Neuronal stem cell (in vitro differentiated cells): Measurements from ENCODE around the gene PLAC1.

Source experiments
- DNase-seq: peaks from one replicate; pipeline ENCODE4 v3.0.0-alpha.2; 2013; ENCODE audit warnings: low spot score
- H2AFZ ChIP-seq: one replicate; pipeline ENCODE4 v1.6.1; 2013; ENCODE audit warnings: mild to moderate bottlenecking, low read length, inconsistent platforms
- H2AK5ac ChIP-seq: 2 replicates; pipeline ENCODE4 v1.6.1; 2013; ENCODE audit warnings: low read depth, mild to moderate bottlenecking, inconsistent platforms, low read length, moderate library complexity, mixed read lengths
- H2BK120ac ChIP-seq: 2 replicates; pipeline ENCODE4 v1.6.1; 2013; ENCODE audit warnings: low read depth, mild to moderate bottlenecking, inconsistent platforms, low read length, moderate library complexity, mixed read lengths
- H2BK12ac ChIP-seq: one replicate; pipeline ENCODE4 v1.6.1; 2013; ENCODE audit warnings: low read length, inconsistent platforms
- H2BK15ac ChIP-seq: 2 replicates; pipeline ENCODE4 v1.6.1; 2013; ENCODE audit warnings: mild to moderate bottlenecking, low read length, inconsistent platforms, mixed read lengths
- H2BK5ac ChIP-seq: one replicate; pipeline ENCODE4 v1.6.1; 2013; ENCODE audit warnings: inconsistent platforms, mild to moderate bottlenecking, low read length, moderate library complexity
- H3K14ac ChIP-seq: one replicate; pipeline ENCODE4 v1.6.1; 2013; ENCODE audit warnings: low read length, inconsistent platforms
- H3K18ac ChIP-seq: 2 replicates; pipeline ENCODE4 v1.6.1; 2013; ENCODE audit warnings: low read length, inconsistent platforms
- H3K23ac ChIP-seq: 2 replicates; pipeline ENCODE4 v1.6.1; 2013; ENCODE audit warnings: low read depth, mild to moderate bottlenecking, mixed read lengths, low read length, inconsistent platforms; ENCODE audit not compliant: poor library complexity
- H3K27ac ChIP-seq: replicated peaks from 3 replicates; pipeline ENCODE4 v1.5.1; 2013; ENCODE audit warnings: low read length, inconsistent platforms
- H3K27me3 ChIP-seq, 3 experiments: 2 replicates each; pipeline ENCODE4 v1.6.1; 2013; ENCODE audit warnings: low read length in 3 of 3, mild to moderate bottlenecking in 2 of 3, inconsistent platforms in 1 of 3, low read depth in 1 of 3, mixed read lengths in 1 of 3, moderate library complexity in 1 of 3; ENCODE audit not compliant: control insufficient read depth in 3 of 3, insufficient read depth in 3 of 3
- H3K36me3 ChIP-seq, 2 donors: replicated peaks in 1 of 2; 2 replicates each; pipeline ENCODE4 v1.6.1; 2013; ENCODE audit warnings: low read length in 2 of 2; ENCODE audit not compliant: control insufficient read depth in 2 of 2, insufficient read depth in 2 of 2
- H3K4ac ChIP-seq: 2 replicates; pipeline ENCODE4 v1.6.1; 2013; ENCODE audit warnings: inconsistent platforms, mild to moderate bottlenecking, low read length, moderate library complexity
- H3K4me1 ChIP-seq, 2 donors: 1 replicate in 1 of 2; 2 replicates in 1 of 2; pipeline ENCODE4 v1.6.1; 2013; ENCODE audit warnings: low read length in 2 of 2, low read depth in 1 of 2; ENCODE audit not compliant: control insufficient read depth in 2 of 2, insufficient read depth in 1 of 2
- H3K4me2 ChIP-seq: one replicate; pipeline ENCODE4 v1.6.1; 2013; ENCODE audit warnings: mild to moderate bottlenecking, low read length, inconsistent platforms; ENCODE audit not compliant: insufficient read depth, poor library complexity, severe bottlenecking
- H3K4me3 ChIP-seq, 2 donors: 2 replicates each; pipeline ENCODE4 v1.5.1; 2013; ENCODE audit warnings: low read length in 2 of 2, mild to moderate bottlenecking in 2 of 2, inconsistent platforms in 1 of 2, moderate library complexity in 1 of 2
- H3K79me1 ChIP-seq: one replicate; pipeline ENCODE4 v1.6.1; 2013; ENCODE audit warnings: low read depth, mild to moderate bottlenecking, inconsistent platforms, low read length, moderate library complexity
- H3K9ac ChIP-seq: one replicate; pipeline ENCODE4 v1.6.1; 2013; ENCODE audit warnings: mild to moderate bottlenecking, low read depth, low read length, inconsistent platforms; ENCODE audit not compliant: poor library complexity
- H3K9me3 ChIP-seq, 2 donors: replicated peaks in 1 of 2; 2 replicates each; pipeline versions ENCODE3 to v1.6.1; 2013; ENCODE audit warnings: low read length in 2 of 2, mild to moderate bottlenecking in 2 of 2, inconsistent platforms in 1 of 2, low read depth in 1 of 2, mixed read lengths in 1 of 2, moderate library complexity in 1 of 2; ENCODE audit not compliant: control insufficient read depth in 2 of 2, insufficient read depth in 1 of 2
- H4K8ac ChIP-seq: one replicate; pipeline ENCODE4 v1.6.1; 2013; ENCODE audit warnings: low read depth, mild to moderate bottlenecking, inconsistent platforms, low read length, moderate library complexity
- H4K91ac ChIP-seq: one replicate; pipeline ENCODE4 v1.6.1; 2013; ENCODE audit warnings: low read length, low read depth, mild to moderate bottlenecking, inconsistent platforms; ENCODE audit not compliant: poor library complexity
- WGBS, 2 donors: extraction: QIAGEN DNeasy Blood & Tissue Kit; methylation state at CpG; one replicate each; pipeline ENCODE4 v1.1.7; 2013; ENCODE audit warnings: missing lambda C conversion rate in 2 of 2, mixed read lengths in 1 of 2; ENCODE audit not compliant: insufficient read length in 2 of 2, insufficient replicate concordance in 1 of 2; ENCODE audit errors: extremely low coverage in 2 of 2; 5-methylcytosine and 5-hydroxymethylcytosine counted together

The PLAC1 gene

GRCh38 chrX:134642386-134642785 is 15.9 kb downstream of the PLAC1 start:
- no peak overlapping the region for H3K4me2 ChIP-seq
- no peak overlapping the region for H3K4ac ChIP-seq
- no peak overlapping the region for H4K91ac ChIP-seq
- no peak overlapping the region for H3K18ac ChIP-seq
- H3K4me3 ChIP-seq: no peak overlapping the region
- H3K27me3 ChIP-seq: peaks cover 0 to 12% (median 0%) of the 10 kb centered on the region in 3 experiments
- no peak overlapping the region for H3K23ac ChIP-seq
- no peaks in the 10 kb centered on the region for H3K36me3 ChIP-seq
- no peak overlapping the region for H2BK5ac ChIP-seq
- no peak overlapping the region for H2AFZ ChIP-seq
- H3K27ac ChIP-seq: no peak overlapping the region
- H3K79me1 ChIP-seq: no peaks in the 10 kb centered on the region
- H3K9me3 ChIP-seq: no peaks in the 10 kb centered on the region
- no peak overlapping the region for H3K9ac ChIP-seq
- no peaks in the 10 kb centered on the region for H3K4me1 ChIP-seq
- WGBS, 2 donors: no CpG with 5 or more reads among the region's 1 CpG
- no peak overlapping the region for H2BK12ac ChIP-seq
- no peak overlapping the region for H2BK120ac ChIP-seq
- H2AK5ac ChIP-seq: no peak overlapping the region
- no peak overlapping the region for H4K8ac ChIP-seq
- no peak overlapping the region for H2BK15ac ChIP-seq
- no peak overlapping the region for H3K14ac ChIP-seq
- DNase-seq: no peak

GRCh38 chrX:134641346-134641745 is 16.9 kb downstream of the PLAC1 start:
- Histone ChIP-seq H2AFZ (no peak overlapping the region), H3K18ac (no peak overlapping the region), H2AK5ac (no peak overlapping the region), H3K4ac (no peak overlapping the region), H3K23ac (no peak overlapping the region), H3K14ac (no peak overlapping the region), H4K8ac (no peak overlapping the region), H3K36me3 (no peaks in the 10 kb centered on the region), H2BK15ac (no peak overlapping the region), H3K4me2 (no peak overlapping the region), H2BK5ac (no peak overlapping the region), H2BK120ac (no peak overlapping the region), H3K27ac (no peak overlapping the region), H3K27me3 (peaks cover 0 to 11% (median 0%) of the 10 kb centered on the region in 3 experiments), H3K79me1 (no peaks in the 10 kb centered on the region), H3K9me3 (no peaks in the 10 kb centered on the region), H2BK12ac (no peak overlapping the region), H4K91ac (no peak overlapping the region), H3K4me1 (no peaks in the 10 kb centered on the region), H3K4me3 (no peak overlapping the region), H3K9ac (no peak overlapping the region)
- WGBS, 2 donors: no CpG with 5 or more reads among the region's 2 CpGs
- DNase-seq: no peak

- WGBS, 2 donors: no CpG with 5 or more reads among the region's 4 CpGs
- Histone ChIP-seq H3K23ac (no peak overlapping the region), H3K9me3 (no peaks in the 10 kb centered on the region), H2BK12ac (no peak overlapping the region), H3K4me3 (no peak overlapping the region), H2BK15ac (no peak overlapping the region), H3K27me3 (peaks cover 0 to 6% (median 0%) of the 10 kb centered on the region in 3 experiments), H3K36me3 (no peaks in the 10 kb centered on the region), H2BK5ac (no peak overlapping the region), H3K9ac (no peak overlapping the region), H2AK5ac (no peak overlapping the region), H4K91ac (no peak overlapping the region), H2AFZ (no peak overlapping the region), H3K18ac (no peak overlapping the region), H3K4me1 (no peaks in the 10 kb centered on the region), H3K27ac (no peak overlapping the region), H4K8ac (no peak overlapping the region), H3K4me2 (no peak overlapping the region), H3K4ac (no peak overlapping the region), H3K79me1 (no peaks in the 10 kb centered on the region), H2BK120ac (no peak overlapping the region), H3K14ac (no peak overlapping the region)
- no peak for DNase-seq
Observed at GRCh38 chrX:134640914-134641313, 17.4 kb downstream of the PLAC1 start.

- H4K91ac ChIP-seq: no peak overlapping the region
- no peak overlapping the region for H3K27ac ChIP-seq
- H4K8ac ChIP-seq: no peak overlapping the region
- no peaks in the 10 kb centered on the region for H3K4me1 ChIP-seq
- no peak overlapping the region for H2BK5ac ChIP-seq
- H2AFZ ChIP-seq: no peak overlapping the region
- no peak overlapping the region for H3K18ac ChIP-seq
- no peaks in the 10 kb centered on the region for H3K9me3 ChIP-seq
- no peak overlapping the region for H2BK15ac ChIP-seq
- no peak overlapping the region for H3K23ac ChIP-seq
- no CpG with 5 or more reads among the region's 5 CpGs for WGBS, 2 donors
- H3K4me3 ChIP-seq: no peak overlapping the region
- H2AK5ac ChIP-seq: no peak overlapping the region
- no peak overlapping the region for H2BK12ac ChIP-seq
- H3K36me3 ChIP-seq: no peaks in the 10 kb centered on the region
- no peaks in the 10 kb centered on the region for H3K27me3 ChIP-seq
- no peak overlapping the region for H3K14ac ChIP-seq
- no peak overlapping the region for H3K4ac ChIP-seq
- DNase-seq: no peak
- H3K9ac ChIP-seq: no peak overlapping the region
- no peaks in the 10 kb centered on the region for H3K79me1 ChIP-seq
- no peak overlapping the region for H2BK120ac ChIP-seq
- no peak overlapping the region for H3K4me2 ChIP-seq
Observed at GRCh38 chrX:134636851-134637250, 21.4 kb downstream of the PLAC1 start.
